GM21619 (cell line): ENCODE measurements around the gene XXYLT1.

Experiments used
- ATAC-seq: cut with Tn5 transposase; IDR thresholded peaks from one replicate; pipeline ENCODE4 v1.9.1; 2021; ENCODE audit not compliant: unreplicated experiment

The XXYLT1 gene

DNA sequence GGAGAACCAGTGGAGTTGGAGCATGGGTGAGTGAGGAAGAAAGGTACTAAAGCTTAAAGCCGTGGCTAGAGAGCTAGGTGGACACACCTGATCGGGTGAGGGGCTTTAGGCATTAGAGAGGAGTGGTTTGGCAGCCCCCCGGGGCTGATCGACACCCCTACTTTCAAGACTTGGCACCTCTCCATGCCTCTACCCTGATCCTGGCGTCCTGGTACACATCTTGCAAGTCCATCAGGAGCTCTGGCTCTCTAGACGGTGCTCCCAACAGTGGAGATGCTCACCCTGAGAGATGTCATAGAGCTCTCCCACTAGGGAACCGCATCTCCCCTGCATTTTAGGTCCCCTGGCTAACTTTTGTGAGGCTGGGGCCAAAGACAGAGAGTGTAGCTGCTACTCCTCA is 98.1 kb downstream of the XXYLT1 start:
- ATAC-seq = no peak

DNA sequence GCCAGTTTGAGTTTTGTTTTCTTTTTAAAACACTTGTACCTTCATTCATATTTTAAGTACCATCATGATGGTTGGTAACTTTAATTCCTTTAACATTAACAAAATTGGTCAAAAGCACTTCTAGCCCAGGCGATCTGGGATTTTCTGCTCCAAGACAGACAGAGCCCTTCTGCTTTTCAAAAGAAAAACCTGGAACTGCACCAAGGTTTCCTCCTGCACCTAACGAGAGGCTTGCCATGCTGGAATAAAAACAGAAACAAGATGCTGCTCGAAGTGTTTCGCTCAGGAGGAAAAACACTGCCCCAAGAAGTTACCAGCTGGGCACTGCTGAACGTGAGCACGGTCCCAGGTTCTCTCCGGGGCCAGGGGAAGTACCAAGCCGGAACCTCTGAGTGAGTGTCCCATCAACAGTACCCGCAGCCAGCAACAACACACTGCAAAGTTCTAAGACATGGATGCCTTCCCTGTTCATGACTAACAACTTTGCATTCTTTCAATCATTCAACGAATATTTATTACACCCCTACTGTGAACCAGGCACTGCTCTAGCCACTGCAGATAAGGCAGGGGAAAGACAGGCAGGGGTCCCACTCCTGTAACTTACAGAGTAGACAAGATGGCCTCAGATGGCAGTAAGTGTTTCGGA is 98.8 kb downstream of the XXYLT1 start:
- no peak for ATAC-seq

- no peak for ATAC-seq
Observed at GRCh38 chr3:195171093-195171873, 99.7 kb downstream of the XXYLT1 start.

- ATAC-seq = no peak
Observed at GRCh38 chr3:195170496-195170895, 100.5 kb downstream of the XXYLT1 start.

DNA sequence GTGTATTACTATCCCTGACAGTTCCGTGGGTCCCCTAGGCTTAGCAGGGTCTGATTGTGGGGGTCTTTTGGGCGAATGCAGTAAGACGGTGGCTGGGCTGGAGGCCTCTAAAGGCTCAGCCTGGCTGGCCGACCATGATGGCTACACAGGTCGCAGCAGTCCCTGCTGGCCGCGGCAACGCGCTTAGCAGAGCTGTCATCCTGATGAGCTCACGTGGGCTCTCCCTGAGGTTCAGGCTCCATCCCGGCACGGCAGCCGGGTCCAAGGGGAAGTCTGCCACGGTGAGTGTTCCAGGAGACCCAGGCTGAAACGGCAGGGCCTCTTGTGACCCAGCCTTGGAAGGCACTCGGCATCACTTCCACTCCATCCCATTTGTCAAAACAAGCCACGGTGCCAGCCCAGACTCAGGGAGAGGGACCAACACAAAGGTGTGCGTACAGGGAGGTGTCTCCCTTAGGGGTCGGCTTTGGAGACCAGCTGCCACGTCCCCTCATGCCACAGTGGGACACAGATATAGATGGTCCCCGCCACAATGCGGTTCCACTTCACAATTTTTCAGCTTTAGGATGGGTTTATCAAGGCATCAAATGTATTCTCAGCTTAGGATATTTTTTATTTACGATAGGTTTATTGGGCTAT is 101.8 kb downstream of the XXYLT1 start:
- no peak for ATAC-seq

DNA sequence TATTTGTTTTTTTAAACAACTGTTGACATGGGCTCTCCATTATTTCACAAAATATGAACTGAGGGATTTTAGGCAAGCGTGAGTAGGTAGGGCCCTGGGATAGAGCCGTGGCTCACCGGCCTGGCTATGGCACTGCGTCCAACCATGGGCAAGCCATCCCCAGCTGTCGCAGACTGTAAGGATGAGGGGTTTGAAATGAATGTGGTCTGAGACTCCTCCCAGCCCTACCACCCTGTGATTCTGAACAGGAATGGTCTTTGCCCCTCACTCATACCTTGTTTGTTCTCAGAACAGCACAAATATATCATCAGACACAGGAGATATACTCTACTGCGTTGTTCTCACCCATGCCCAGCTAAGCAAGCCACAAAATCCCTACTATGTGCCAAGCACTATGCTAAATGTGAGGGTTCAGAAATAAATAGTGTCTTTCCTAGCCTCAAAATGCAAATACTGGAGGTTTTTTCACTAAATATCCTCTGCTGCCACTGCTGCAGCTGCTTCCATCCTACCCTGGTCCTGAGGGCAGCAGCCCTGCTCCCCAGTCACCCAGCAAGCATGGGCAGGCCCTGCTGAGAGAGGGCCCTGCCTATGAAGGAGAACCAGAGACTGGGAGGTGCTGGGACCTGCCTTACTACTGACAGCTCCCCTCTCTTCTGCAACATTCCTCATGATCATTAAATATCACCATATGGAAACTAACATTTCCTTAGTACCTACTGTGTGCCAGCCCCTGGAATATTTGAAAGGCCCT is 102.8 kb downstream of the XXYLT1 start:
- no peak for ATAC-seq

- no peak for ATAC-seq
Observed at GRCh38 chr3:195165790-195166189, 105.2 kb downstream of the XXYLT1 start.

- no peak for ATAC-seq
Observed at GRCh38 chr3:195165265-195165609, 105.7 kb downstream of the XXYLT1 start.

DNA sequence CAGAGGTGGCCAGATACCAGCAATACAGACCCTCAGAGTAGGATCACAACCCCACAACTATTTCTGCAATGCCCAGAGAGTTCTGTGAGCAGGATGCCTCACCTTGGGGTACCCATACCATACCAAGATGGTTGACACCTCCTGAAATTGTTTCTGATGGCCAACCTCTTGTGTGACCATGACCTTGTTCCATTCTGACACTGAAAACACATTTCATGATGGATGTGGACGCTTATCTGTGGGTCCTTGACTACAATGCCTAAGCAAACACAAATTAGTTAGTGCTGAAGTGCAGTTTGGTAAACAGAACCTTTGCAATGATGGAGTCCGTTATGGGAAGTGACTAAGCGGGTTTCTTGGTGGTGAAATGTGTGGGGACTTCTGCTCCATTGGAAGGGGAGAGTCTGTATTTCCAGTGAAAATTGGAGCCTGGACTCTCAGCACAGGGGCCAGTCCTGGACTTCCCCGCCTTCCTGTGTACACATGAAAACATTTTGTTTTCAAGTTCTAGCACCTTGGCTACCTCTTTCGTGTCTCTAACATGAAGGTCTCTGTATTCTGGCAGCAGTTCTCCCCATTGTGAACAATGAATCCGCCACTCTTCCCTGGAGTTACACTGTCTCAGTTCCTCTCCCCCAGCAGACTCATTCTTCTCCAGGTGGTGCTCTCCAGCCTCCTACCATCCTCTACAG is 106.2 kb downstream of the XXYLT1 start:
- ATAC-seq = no peak

DNA sequence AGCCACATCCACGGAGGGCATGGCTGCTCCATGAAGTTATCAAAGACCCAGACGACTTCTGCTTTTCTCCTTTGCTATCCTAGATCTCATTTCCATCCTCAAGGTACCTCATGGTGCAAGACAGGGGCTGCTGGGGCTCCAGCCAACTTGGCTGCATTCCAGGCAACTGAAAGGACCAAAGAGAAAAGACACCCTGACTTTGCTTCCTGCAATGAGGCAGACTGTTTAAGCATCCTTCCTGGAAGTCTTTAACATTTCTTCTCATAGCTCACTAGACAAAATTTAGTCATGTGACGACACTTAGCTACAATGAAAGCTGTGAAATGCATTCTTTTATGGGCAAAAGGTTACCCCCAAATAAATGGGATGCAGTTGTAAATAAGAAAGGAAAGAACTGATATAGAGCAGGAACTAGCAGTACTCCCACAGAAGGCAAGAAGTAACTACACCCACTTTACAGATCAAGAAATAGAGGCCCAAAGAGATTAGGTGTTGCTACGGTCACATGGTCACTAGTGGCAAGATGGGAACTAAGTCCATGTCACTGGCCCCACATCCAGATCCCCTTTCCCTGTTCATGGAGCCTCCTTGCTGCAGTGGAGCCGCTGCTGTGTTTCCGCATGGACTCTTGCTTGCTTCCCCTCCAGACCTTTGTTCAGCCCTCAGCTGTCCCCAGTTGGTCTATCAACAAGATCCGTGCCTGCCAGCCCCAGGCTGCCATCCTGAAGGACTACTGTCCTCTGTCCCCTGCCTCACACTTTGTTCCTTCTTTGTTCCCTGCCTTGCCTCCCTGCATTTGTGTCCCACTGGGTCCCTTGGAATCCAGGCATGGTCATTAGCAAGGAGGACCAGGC is 107.0 kb downstream of the XXYLT1 start:
- no peak for ATAC-seq

DNA sequence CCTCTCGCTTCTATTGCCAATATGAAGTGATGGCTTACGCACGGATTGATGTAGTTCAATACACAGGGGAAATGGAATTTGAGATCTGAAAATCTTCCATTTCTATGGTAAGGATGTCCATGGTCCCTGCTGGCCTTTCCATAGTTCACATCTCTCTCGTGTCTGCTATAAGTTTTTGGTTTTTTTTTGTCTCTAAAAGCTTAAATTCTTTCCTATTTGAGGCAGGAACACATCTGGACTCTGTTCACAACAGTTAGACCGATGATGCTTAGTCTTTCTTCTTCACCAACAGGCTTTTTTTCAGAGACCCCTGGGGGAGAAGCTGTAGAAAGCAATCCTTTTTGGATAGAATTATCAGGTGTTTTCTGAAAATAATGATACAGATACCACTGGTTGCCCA is 108.1 kb downstream of the XXYLT1 start:
- ATAC-seq = no peak

DNA sequence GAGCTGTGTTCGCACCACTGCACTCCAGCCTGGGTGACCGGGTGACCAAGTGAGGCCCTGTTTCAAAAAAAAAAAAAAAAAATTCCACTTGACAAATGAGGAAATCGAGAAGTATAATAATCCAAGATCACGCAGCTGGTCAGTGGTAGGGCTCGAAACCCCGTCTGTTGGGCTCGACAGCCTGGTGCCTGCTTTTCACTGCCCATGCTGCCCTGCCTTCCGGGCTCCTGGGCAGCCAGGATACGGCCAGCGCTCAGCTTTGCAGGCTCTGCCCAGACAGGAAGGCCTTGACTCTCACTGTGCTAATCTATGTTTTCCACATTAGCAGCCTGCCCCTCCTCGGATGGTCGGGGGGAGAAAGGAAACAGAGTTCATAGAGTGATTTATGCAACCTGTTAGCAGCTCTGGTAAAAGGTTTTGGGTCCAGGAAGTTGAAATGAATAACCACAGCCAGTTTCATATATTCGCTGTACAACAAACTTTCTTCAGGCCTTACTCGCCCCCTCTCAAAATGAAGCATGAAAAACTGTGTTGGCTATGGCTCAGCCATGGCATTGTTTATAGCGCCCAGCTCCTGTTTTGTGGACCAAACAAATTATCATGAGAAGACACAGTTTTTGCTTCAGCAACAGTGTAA is 108.8 kb downstream of the XXYLT1 start:
- ATAC-seq = peak; percentile 54

DNA sequence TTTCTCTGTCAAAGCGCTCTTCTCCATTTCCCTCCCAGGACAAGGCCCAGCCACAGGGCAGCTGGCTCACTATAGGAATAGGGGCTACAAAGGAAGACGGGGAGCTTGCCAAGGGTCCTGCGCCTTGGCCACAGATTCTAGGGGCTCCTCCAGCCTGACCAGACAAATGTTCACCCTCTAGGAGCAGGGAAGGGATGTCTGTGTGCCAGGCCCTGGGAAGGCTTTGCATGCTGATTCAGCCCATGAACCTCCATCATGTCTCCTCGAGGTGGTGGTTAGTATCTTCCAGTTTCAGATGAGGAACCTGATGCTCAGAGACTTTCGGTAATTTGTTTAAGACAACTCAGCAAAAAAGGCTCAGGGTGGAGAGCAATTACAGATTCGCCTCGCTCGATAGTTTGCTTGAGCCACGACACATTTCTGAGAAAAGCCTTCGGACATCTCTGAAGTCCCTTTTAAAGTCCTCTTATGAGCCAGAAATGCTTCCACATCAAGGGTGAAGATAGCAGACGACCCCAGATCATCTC is 110.0 kb downstream of the XXYLT1 start:
- ATAC-seq = no peak

GRCh38 chr3:195160257-195160898 is 110.6 kb downstream of the XXYLT1 start:
- ATAC-seq = no peak

DNA sequence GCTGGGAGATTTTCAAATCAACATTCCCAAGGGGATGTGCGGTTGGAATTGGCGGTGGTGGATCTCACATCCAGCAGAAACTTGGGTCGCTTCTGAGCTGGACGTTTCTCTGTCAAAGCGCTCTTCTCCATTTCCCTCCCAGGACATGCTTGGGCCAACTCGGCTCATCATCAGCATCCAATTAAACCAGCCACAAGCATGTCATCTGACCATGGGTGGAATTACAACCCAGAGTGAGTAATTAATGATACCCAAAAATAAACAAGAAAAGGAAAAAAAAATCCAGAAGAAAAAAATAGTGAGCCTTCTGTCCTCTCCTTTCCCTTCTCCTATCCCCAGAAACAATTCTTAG is 111.2 kb downstream of the XXYLT1 start:
- ATAC-seq = no peak

- ATAC-seq = no peak
Observed at GRCh38 chr3:195159117-195159813, 111.7 kb downstream of the XXYLT1 start.

GRCh38 chr3:195156286-195156890 is 114.6 kb downstream of the XXYLT1 start:
- no peak for ATAC-seq
